A673 (cell line): ENCODE results near the gene TBX20. TPM values are rescaled to one million over a fixed set of nuclear protein-coding genes. Genes with fewer than 3 reads are reported as not detected.
"Not testable (repeated sequence)": the region's sequence is repeated elsewhere in the genome, so short reads cannot be mapped to it uniquely, and the experiment has no call there.

Experiments used
- BruUV-seq: library from RNA; stranded (reverse); fragments of 400-500 nt; replicated peaks from 2 replicates; lab custom pipeline; 2021; lab: Mats Ljungman, UMichigan
- CTCF ChIA-PET: fragments of 300-600 bp; sonication (Branson Sonifier 250); formaldehyde crosslinking; loops from one replicate; lab custom pipeline; 2022; ENCODE audit warnings: antibody characterized with exemption; lab: Charles Lee
- POLR2A ChIA-PET: fragments of 300-600 bp; sonication (Branson Sonifier 250); formaldehyde crosslinking; loops from one replicate; lab custom pipeline; 2022; ENCODE audit warnings: antibody characterized with exemption; ENCODE audit not compliant: low non-redundant PET; lab: Charles Lee
- DNase-seq: peaks from one replicate; pipeline ENCODE4 v3.0.0-alpha.2; 2015; ENCODE audit warnings: low spot score
- H3K27ac ChIP-seq: fragments of 200-600 bp; sonication (generic); 2 replicates; pipeline ENCODE4 v1.5.1; 2016; ENCODE audit warnings: mixed run types, low read depth, mild to moderate bottlenecking, mixed read lengths, antibody characterized with exemption, low read length; ENCODE audit not compliant: poor library complexity, severe bottlenecking
- H3K27me3 ChIP-seq: fragments of 200-600 bp; sonication (generic); replicated peaks from 2 replicates; pipeline ENCODE4 v1.6.1; 2017; ENCODE audit warnings: mixed run types, low read depth, mild to moderate bottlenecking, mixed read lengths, antibody characterized with exemption, low read length; ENCODE audit not compliant: insufficient read depth, poor library complexity
- H3K36me3 ChIP-seq: fragments of 200-600 bp; sonication (generic); 2 replicates; pipeline ENCODE4 v1.6.1; 2016; ENCODE audit warnings: mixed run types, mild to moderate bottlenecking, mixed read lengths, antibody characterized with exemption, low read length; ENCODE audit not compliant: insufficient read depth, poor library complexity, severe bottlenecking
- H3K4me1 ChIP-seq: fragments of 200-600 bp; sonication (generic); 2 replicates; pipeline ENCODE4 v1.6.1; 2017; ENCODE audit warnings: mixed run types, mild to moderate bottlenecking, mixed read lengths, antibody characterized with exemption, low read length; ENCODE audit not compliant: insufficient read depth, poor library complexity, severe bottlenecking
- H3K4me3 ChIP-seq: fragments of 200-600 bp; sonication (generic); 2 replicates; pipeline ENCODE4 v1.5.1; 2016; ENCODE audit warnings: low read depth, mixed run types, mild to moderate bottlenecking, mixed read lengths, low read length; ENCODE audit not compliant: poor library complexity, severe bottlenecking
- H3K9me3 ChIP-seq: fragments of 200-600 bp; sonication (generic); 2 replicates; pipeline ENCODE4 v1.6.1; 2016; ENCODE audit warnings: mixed run types, low read depth, mild to moderate bottlenecking, mixed read lengths, antibody characterized with exemption, low read length; ENCODE audit not compliant: poor library complexity, severe bottlenecking
- EZH2 ChIP-seq: fragments of 200-600 bp; sonication (generic); IDR thresholded peaks from 2 replicates; pipeline ENCODE4 v1.6.1; 2017; ENCODE audit warnings: borderline replicate concordance, low read depth, mild to moderate bottlenecking, mixed read lengths, antibody characterized with exemption, low read length; ENCODE audit not compliant: poor library complexity, severe bottlenecking
- intact Hi-C: fragments of 100-400 bp; cut with micrococcal nuclease; formaldehyde crosslinking; loops from one replicate; pipeline ENCODE4 v1.10.0; 2022; ENCODE audit not compliant: unreplicated experiment
- total RNA-seq: library from RNA; stranded (reverse); gene quantifications from 2 replicates; pipeline ENCODE4 v1.2.3, GENCODE V29; 2021
- TF ChIP-seq, protein P1 (sequence below): fragments of 300-800, 200-600 bp; sonication (generic); conservative IDR thresholded peaks from 2 replicates; pipeline ENCODE4 v1.5.1; 2017; ENCODE audit warnings: low read depth, mild to moderate bottlenecking, antibody characterized with exemption, low read length, moderate library complexity, mixed read lengths

The TBX20 gene
- total RNA-seq, 1 experiment from 2014 or later, result 1.8 TPM

DNA sequence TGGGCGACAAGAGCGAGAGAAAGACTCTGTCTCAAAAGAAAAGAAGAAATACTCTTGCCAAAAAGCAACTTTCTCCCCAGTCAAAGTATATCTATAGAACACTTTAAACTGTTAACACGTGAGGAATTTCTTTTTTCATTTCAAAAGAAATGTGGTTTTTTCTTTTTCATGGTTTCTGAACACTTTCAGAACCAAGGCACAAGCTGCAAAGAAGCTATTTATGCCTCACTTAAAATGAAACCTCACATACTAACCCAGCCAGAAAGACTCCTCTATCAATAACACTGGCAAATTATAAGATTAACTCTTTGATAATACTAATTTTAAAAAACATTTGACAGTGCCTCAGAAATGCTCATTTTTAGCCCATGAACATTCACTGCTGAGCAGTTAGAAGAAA lies 20.9 kb downstream of the TBX20 start:
- no TSS peak for BruUV-seq
- no peaks in the 10 kb centered on the region for H3K4me1 ChIP-seq
- no peaks in the 10 kb centered on the region for H3K36me3 ChIP-seq
- no peaks in the 10 kb centered on the region for H3K9me3 ChIP-seq
- TF ChIP-seq, protein P1, sequence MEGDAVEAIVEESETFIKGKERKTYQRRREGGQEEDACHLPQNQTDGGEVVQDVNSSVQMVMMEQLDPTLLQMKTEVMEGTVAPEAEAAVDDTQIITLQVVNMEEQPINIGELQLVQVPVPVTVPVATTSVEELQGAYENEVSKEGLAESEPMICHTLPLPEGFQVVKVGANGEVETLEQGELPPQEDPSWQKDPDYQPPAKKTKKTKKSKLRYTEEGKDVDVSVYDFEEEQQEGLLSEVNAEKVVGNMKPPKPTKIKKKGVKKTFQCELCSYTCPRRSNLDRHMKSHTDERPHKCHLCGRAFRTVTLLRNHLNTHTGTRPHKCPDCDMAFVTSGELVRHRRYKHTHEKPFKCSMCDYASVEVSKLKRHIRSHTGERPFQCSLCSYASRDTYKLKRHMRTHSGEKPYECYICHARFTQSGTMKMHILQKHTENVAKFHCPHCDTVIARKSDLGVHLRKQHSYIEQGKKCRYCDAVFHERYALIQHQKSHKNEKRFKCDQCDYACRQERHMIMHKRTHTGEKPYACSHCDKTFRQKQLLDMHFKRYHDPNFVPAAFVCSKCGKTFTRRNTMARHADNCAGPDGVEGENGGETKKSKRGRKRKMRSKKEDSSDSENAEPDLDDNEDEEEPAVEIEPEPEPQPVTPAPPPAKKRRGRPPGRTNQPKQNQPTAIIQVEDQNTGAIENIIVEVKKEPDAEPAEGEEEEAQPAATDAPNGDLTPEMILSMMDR, result no peak
- no peak for TF ChIP-seq EZH2
- H3K27ac ChIP-seq, result no peak overlapping the region
- ChIA-PET CTCF (no interaction called here), POLR2A (no interaction called here)
- H3K27me3 ChIP-seq, result no peaks in the 10 kb centered on the region
- intact Hi-C loops, result no loop called here
- H3K4me3 ChIP-seq, result no peak overlapping the region
- no peak for DNase-seq

DNA sequence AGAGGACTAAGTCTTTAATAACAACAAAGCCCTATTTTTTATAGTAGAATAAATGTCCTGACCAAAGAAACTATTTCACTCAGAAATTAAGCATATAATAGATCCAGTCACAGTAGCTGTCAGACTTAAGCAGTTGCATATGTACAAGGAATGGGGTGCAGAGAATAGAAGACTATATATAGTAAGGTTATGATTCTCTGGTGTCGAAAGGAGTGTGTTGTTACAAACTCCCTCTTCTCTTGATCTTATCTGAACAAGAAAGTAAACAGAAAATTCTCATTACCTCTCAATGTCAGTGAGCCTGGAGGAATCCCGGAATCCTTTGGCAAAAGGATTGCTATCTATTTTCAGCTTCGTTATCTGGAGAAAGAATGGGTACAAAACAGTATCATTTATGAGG lies 22.7 kb downstream of the TBX20 start:
- H3K27ac ChIP-seq, H3K27me3 ChIP-seq, H3K4me3 ChIP-seq, DNase-seq, H3K36me3 ChIP-seq, CTCF ChIA-PET, H3K9me3 ChIP-seq, intact Hi-C loops, BruUV-seq, H3K4me1 ChIP-seq, POLR2A ChIA-PET: not testable (repeated sequence)

DNA sequence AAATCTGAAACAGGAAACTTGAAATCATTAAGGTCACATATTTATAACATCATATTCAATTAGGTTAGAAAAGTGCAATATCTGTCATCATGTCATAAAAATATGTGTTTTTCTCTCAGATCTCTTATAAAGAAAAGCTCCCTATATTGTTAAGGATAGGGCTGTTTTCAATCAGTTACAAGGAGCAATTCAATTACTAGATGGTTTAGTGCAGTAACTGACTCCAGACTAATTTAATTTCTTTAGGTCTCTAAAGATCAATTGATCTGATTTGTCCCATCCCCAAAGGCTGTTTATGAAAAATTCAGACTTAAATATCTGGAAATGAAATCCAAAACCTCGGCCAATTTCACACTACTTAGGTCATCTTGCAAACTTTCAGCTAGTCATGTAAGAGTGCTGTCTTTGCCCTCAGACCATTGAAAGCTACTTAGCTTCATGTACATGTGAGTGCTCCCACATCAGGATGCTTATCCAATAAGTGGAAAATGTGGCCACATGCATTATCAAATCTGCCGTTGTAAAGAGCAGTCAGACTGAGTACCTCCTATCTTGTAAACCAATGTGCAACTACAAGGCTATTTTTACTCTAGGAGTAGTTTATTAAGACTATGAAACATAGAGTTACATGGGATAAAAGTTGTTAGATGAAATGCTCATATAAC lies 24.7 kb downstream of the TBX20 start:
- H3K4me3 ChIP-seq, H3K9me3 ChIP-seq, POLR2A ChIA-PET, intact Hi-C loops, H3K27me3 ChIP-seq, H3K4me1 ChIP-seq, H3K27ac ChIP-seq, DNase-seq, CTCF ChIA-PET, BruUV-seq, H3K36me3 ChIP-seq: not testable (repeated sequence)

DNA sequence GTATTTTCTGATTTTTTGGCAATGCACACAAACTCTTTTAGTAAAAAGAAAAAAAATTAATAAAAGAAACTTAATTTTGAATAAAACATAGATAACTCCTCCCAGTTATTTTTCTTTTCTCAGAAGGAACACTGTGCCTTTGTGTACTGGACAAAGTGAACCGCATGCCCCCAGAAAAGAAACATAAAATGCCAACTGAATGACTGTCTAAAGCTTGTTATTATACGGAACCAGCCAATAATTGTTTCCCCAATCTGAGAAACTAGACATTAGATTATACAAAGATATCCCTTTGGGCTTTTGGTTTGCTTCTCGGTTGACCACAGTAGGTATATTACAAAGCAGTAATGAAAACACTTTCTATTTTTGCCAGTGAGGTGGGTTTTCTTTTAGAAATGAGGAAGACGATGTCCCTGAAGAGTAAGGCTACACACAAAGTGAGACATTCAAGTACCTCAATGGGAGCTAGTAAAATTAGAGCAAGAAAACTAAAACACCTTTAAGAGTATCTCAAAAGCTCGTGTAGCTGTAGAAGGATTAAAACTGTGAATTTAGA lies 25.3 kb downstream of the TBX20 start:
- H3K4me1 ChIP-seq, BruUV-seq, DNase-seq, H3K27ac ChIP-seq, H3K27me3 ChIP-seq, CTCF ChIA-PET, intact Hi-C loops, POLR2A ChIA-PET, H3K9me3 ChIP-seq, H3K4me3 ChIP-seq, H3K36me3 ChIP-seq: not testable (repeated sequence)

DNA sequence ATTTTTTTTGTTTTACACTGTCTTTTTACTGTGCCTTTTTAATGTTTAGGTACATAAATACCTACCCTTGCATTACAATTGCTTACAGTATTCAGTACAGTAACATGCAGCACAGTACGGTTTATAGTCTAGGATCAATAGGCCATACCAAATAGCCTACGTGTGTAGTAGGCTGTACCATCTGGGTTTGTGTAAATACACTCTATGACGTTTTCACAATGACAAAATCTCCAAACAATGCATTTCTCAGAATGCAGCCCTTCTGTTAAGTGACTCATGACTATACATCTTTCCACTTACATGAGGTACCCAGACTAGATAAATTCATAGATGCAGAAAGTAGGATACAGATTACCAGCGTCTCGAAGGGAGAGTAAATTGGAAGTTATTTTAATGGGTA lies 26.5 kb downstream of the TBX20 start:
- H3K9me3 ChIP-seq, H3K36me3 ChIP-seq, CTCF ChIA-PET, H3K27me3 ChIP-seq, H3K4me1 ChIP-seq, POLR2A ChIA-PET, H3K4me3 ChIP-seq, BruUV-seq, intact Hi-C loops, H3K27ac ChIP-seq, DNase-seq: not testable (repeated sequence)

DNA sequence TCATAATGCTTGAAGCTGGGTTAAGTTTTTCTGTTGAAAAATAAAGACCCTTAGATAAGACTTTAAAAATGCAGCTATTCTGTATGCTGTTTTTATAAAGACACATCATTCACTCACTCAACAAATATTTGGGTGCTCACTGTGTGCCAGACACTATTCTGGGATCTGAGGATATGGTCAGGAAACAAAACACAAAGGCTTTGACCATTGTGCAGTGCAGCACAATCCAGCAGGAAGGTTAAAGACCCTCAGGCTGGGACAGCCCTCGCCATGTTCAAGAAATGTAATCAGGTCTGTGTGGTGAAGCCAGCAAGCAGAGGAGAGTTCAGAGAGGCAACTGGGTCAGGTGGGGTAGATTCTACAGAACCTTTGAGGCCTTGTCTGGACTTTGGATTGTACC lies 31.5 kb downstream of the TBX20 start:
- H3K27me3 ChIP-seq, DNase-seq, intact Hi-C loops, H3K9me3 ChIP-seq, H3K27ac ChIP-seq, CTCF ChIA-PET, BruUV-seq, H3K4me1 ChIP-seq, H3K4me3 ChIP-seq, POLR2A ChIA-PET, H3K36me3 ChIP-seq: not testable (repeated sequence)

DNA sequence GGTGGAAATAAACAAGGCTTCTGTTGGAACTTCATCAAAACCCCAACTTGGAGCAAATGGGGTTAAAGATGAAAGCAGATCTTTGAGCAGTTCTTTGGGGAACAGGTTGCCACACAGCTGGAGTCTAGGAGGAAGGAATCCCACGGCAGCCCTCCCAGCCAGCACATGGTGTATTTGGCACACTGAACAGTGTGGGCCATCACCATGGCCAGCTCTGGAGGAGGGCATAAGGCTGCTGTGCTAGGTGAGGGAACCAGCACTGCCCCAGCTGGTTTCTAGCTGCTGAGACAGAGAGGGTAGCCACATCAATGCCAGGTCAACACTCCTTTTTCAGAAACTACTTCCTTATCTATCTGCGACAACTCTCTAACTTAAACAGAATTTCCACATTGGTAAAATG lies 33.7 kb downstream of the TBX20 start:
- DNase-seq, CTCF ChIA-PET, H3K4me3 ChIP-seq, H3K27ac ChIP-seq, BruUV-seq, intact Hi-C loops, POLR2A ChIA-PET, H3K27me3 ChIP-seq, H3K4me1 ChIP-seq, H3K36me3 ChIP-seq, H3K9me3 ChIP-seq: not testable (repeated sequence)
